Skeletal muscle cell (primary cell): Measurements from ENCODE around the gene PIGW.
A peak's percentile ranks its signal among the peaks of the same experiment; 100 is the strongest.
"Not testable (repeated sequence)": the region's sequence is repeated elsewhere in the genome, so short reads cannot be mapped to it uniquely, and the experiment has no call there.

Source experiments
- DNase-seq: peaks from one replicate; pipeline ENCODE4 v3.0.0-alpha.2; 2010; ENCODE audit warnings: low read depth
- H3K4me3 ChIP-seq: 2 replicates; pipeline ENCODE4 v1.5.1; 2011; ENCODE audit warnings: low read depth, mild to moderate bottlenecking, control low read depth, low read length, moderate library complexity

The PIGW gene

DNA sequence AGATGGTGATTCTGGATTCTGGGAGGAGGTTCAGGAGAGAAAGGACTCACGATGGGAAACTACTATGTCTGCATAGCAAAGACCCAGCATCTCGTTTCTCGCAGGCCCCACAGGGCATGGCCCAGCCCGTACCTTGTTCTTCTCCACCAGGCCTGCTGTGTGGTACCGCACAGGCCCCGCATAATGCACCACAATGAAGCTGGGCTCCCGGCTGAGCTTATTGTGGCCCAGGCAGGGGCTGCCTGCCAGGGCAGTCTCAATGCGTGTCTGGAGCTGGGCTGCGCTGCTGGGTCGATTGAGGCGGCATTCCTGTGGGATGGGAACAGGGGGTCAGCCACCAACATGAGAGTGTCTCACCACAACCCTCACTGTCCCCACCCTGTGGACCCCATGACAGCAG is 28.0 kb upstream of the PIGW start:
- H3K4me3 ChIP-seq = no peak overlapping the region
- no peak for DNase-seq

DNA sequence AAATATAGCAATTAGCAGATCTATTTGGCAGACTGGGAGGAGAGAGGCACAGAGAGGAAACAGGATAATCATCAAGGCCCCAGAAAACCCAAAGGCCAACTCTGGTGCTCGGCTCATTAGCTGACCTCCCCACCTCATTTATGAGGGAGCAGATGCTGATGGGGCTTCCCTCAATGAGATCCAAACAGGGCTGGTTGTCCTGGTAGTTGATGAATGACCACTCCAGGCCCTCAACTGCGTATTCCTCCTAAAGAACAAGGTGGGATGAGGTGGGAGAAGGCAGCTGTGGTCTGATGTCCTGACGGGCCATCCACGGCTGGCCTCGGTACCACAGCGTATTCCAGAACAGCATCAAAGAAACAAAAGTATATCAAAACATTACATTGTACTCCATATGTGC is 27.5 kb upstream of the PIGW start:
- DNase-seq = no peak
- H3K4me3 ChIP-seq = no peak overlapping the region

DNA sequence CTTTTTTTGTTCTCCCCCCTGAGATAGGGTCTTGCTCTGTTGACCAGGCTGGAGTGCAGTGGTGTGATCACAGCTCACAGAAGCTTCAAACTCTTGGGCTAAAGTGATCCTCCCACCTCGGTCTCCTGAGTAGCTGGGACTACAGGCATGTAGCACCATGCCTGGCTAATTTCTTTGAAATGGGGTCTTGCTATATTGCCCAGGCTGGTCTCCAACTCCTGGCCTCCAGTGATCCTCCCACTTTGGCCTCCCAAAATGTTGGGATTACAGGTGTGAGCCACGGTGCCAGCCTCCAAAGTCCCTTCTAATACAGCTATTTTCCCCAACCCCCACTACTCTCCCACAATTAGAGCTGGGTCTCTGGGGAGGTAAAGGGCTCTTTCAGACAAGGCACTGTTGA is 26.3 kb upstream of the PIGW start:
- H3K4me3 ChIP-seq, DNase-seq: not testable (repeated sequence)

DNA sequence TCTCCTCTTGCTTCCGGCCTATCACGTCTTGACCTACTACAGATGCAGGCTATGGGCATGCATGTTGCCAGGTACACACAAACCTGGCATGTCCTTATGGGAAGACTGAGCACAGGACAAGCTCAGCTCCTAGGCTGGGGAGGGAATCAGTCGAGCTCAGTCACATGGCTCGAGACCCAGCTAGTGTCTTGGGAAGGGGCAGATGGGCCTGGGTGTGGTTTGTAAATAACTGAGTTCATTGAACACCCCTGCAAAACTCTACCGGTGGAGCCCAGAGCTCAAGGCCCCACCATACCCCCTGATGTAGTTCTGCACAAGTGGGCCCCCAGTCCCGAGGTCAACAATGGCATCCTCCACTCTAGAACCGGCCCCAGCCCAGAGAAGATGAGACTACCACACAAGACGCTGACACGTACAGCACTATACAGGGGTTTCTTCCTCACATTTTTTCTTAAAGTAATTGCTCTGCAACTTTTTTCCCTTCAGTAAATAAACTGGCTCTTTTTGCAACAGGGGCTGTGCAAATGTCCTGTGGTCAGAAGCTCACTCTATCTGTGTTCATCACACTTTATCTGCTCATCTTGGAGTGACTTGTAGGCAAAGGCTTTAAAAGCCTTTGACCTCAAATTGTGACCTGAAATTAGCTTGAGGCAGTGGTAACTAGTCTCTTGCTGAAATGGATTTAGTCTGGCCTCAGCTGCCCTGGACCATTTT is 25.4 kb upstream of the PIGW start:
- no peak overlapping the region for H3K4me3 ChIP-seq
- no peak for DNase-seq

DNA sequence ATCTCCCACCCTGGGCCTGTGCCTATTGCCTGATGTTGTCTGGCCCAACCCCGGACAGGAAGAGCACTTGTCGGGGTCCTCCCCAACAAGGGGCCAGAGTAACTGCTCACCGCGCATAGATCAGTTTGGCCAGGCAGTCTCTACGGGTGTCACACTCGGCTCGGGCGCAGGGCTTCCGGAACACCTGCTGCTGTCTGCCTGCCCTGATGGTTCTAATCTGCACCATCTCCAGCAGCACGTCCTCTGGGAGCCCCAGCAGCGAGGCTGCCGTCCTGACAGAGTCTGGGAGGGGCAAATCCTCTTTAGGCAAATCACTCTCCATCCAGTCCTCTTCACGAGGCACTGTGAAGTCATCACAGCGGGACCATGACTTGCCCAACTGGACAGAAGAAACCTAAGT is 24.2 kb upstream of the PIGW start:
- no peak overlapping the region for H3K4me3 ChIP-seq
- no peak for DNase-seq

DNA sequence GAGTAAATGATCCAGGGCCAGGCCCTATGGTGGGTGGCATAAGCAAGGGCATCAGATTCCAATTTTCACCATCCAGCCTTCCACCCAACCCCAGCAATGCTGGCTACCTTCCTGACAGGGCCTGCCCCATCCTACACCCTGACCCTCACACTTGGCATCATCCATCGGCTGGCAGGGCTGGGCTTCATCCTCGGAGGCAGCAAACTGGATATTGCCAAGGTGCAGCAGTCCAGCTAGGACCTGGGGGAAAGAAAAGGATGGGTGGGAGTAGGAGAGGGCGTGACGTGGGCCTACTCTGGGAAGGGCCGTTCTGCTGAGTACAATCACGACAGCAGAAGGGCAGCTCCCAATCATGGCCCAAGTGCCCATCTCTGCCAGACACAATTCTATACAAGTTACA is 23.6 kb upstream of the PIGW start:
- DNase-seq = no peak
- no peak overlapping the region for H3K4me3 ChIP-seq

DNA sequence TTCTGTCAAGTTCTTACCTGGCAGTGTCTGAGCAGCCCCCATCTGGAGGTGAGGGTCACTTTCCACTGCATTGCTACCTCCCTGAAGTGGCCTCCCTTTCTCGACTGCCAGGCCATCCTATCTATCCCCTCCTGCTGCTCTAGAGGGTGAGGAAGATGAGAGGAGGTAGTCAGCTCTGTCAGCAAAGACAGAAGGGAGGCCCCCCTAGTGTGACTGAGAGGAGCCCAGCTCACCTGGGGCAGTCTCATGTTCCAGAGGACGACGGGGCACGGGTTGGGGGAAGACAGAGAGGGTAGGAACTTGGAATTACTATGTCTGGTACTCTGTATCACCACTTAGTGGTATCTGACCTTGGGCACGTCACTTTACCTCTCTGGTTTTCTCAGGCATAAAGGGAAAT is 22.1 kb upstream of the PIGW start:
- H3K4me3 ChIP-seq = no peak overlapping the region
- DNase-seq = no peak

DNA sequence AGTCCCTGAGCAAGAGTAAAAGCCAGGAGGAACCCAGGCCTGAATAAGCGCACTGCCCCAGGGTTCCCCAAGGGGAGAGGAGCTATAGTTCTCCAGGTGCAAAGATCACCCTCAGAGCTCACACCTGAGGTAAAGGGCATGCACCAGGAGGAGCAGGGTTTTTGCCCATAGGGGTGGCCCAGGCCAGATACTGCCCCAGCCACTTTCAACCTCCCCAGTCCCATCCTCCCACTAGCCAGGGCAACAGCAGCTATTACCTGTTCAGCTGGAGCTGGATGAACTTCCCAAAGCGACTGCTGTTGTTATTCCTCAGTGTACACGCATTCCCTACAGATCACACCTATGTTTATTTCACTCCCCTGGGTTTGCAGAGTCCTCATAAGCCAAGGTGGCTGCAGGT is 19.9 kb upstream of the PIGW start:
- no peak overlapping the region for H3K4me3 ChIP-seq

DNA sequence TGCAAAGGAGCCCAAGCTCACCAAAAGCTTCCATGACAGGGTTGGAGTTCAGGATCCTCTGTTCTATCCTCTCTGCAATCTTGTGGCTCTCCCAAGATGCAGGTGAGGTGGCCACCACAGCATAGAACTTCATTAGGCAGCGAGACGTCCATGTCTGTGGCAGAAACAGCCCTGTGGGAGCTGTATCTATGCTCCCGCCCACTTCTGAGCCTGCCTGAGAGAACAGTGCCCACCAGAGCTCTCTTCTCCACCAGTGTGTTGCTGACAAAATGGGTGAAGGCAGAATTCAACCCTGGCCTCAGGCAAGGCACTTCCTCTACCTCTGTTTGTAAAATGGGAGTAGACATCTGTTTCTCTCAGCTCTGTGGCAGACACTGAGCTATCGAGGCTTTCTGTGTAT is 18.9 kb upstream of the PIGW start:
- DNase-seq = no peak
- H3K4me3 ChIP-seq = no peak overlapping the region

More for the DNA sequence above, 19.9 kb upstream of the PIGW start:
- DNase-seq = no peak

DNA sequence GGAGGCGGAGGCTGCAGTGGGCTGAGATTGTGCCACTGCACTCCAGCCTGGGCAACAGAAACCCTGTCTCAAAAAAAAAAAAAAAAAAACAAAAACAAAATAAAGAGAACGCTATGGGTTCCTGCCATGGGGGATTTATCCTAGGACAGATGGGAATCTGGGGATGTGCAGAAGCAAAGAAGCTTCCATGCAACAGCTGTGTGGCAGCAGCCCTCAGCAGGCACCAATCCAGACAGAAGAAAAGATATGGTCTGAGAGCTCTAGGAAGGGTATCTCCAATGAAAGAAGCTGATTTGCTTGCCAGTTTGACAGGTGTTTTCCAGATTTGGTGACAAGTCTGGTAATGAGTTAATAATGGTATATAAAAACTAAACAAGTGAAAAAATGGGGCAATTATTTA is 11.7 kb upstream of the PIGW start:
- H3K4me3 ChIP-seq = no peak overlapping the region
- DNase-seq = no peak

DNA sequence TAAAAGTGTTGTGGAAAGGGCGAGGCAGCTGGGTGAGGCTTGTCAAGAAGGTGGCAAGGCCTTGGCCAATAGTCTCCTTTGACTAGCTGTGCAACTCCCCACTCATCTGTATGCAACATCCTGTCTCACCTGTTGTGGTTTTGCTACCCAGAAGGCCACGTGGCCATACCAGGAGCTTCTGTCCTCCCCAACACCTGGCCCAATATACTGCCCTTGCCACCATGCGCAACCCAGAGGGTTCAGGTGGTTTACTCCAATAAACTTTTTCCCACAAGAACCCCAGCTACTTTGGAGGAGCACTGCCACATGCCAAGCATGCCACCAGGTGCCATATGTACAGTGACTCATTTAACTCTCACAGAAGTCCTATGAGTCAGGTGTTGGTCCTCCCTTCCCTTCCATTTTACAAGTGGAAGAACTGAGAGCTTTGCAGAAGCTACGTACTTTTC is 10.3 kb upstream of the PIGW start:
- no peak for DNase-seq
- no peak overlapping the region for H3K4me3 ChIP-seq

DNA sequence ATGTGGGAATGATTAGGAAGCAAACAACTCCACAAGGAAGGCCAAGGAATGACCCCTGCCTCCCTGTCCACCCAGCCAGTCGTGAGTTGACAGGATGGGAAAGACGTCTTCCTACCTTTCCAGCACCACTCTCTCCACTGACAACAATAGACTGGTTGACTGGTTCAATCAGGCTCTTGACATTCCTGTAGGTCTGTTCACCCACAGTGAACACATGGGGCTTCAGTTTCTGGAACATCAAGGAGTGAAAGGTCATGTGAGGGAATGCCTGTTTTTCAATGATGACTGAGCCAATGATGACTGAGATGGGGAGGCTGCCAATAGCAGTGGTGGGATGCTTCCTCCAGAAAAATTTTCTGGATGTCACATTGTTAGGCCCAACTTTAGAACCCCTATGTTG is 9.7 kb upstream of the PIGW start:
- DNase-seq = peak; percentile 14

DNA sequence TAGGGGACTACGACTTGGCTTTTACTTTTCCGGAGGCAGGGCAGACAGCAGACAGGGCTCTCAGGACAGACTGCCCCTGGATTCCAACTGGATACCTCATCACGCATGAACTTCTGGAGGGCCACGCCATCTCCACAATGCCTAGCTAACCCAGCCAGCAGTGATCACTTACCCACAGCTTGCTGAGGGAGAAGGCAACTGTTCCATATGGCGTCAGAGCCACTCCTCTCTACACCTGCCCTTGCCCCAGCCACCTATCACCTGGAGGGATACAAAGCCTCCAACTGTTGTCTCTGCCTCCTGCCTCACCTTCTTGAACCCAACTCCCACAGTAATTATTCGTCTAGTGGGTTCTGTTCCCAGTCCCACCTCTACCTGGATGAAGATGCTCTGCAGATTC is 8.9 kb upstream of the PIGW start:
- H3K4me3 ChIP-seq = no peak overlapping the region
- no peak for DNase-seq

More for the DNA sequence above, 9.7 kb upstream of the PIGW start:
- H3K4me3 ChIP-seq = no peak overlapping the region

DNA sequence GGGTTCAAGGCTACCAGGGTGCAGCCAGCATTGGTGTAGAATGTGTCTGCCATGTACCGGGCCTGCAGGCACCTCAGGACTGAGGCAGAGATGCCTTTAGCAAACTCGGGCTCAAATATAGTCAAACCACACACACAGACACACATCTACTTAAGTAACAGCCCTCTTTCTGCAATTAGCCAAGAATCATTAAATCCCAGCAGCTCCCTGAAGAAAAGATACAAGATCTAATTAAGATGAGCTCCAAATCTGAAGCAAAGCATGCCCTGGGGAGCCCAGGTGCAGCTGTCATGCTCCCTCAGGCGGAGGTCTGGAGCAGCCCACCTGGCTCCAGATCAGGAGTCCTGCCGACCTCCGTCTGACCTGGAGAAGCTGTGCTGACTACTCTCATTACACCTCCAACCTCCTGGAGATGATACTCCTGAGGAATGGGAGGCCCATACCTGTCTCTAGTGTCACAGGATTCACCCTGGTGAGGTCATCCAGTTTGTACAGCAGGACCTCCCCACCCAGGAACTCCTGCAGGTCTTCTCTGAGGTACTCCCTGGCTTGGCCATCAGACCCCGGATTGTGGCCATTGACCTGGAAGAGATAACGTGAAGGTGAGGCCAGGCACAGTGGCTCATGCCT is 7.1 kb upstream of the PIGW start:
- no peak overlapping the region for H3K4me3 ChIP-seq
- DNase-seq = no peak

DNA sequence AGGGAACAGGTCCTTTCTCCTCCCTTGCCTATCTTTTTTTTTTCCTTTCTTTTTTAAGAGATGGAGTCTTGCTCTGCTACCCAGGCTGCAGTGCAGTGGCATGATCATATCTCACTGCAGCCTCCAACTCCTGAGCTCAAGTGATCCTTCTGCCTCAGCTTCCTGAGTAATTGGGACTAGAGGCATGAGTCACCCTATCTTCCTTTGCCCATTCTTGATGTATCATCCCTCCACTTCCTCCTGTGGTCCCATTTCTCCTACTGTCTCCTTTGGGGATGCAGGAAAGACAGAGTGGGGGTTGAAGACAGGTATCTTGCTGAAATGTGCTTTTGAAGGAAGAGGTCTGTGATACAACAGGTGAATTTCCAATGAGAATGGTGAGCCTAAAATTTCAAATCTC is 5.7 kb upstream of the PIGW start:
- no peak for DNase-seq

DNA sequence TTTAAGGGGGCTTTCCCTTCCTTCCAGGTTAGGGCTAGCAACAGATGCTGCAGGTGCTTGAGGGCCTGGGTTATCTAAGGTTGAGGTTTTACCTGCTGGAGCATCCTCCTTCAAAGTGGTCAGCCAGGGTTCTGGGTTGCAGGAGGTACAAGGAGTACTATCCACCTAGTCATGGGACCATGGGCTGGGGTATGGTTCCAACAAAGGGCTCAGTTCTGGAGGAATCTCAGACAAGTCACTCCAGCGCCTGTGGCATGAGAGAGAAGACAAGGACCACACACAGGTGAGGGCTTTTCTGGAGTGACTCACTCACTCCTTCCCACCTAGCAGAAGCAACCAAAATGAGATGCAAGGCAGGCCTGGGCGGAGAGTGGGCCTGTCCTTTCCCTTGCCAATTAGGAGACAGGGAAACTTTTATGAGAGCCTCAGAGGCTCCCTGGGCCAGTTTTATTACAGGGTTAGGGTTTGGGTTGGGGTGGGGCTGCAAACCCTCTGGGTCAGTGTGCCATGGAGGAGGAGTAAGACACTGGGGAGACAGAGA is 2.3 kb upstream of the PIGW start:
- no peak overlapping the region for H3K4me3 ChIP-seq
- DNase-seq = no peak

More for the DNA sequence above, 5.7 kb upstream of the PIGW start:
- no peak overlapping the region for H3K4me3 ChIP-seq

DNA sequence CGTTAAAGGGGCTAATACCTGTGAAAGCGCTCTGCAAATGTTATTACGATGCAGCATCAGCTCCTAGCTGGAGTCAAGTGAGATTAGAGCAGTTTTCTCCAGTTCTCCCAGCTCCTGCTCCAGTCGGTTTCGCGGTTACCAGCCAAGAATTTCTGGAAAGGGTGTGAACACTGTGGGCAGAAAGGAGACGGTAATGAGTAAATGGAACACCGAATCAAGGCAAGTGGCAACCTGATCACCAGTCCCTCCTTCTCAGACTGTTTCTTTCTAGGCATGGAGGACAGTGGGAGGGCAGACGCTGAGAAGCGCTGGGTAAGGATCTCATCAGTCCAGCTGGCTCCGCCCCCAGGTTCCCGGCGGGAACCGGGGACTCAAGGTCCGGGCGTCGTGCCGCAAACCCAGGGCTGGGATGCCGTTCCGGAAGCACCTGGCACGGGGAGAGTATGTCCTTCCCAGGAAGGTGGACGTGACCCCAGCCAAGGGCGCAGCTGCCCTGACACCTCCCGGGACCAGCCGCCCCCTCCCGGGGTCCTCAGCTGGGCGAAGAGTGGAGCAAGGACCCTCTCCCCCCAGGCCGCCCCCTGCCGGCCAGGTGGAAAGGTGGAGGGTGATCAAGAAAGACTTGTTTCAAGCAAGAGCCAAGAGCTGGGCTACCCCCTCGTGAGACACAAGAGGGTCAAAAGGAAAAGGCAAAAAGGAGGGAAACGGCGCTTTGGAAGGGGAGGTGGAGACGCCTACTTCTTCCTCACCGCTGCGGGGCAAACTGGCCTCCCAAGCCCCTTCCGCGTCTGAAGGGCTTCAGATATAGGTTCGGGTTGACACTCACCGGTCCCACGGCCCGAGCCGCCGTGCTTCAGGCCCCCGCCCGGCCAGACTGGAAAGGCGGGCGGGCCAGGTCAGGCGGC is 600 bp upstream of the PIGW start:
- peak overlapping the region; percentile 74 for H3K4me3 ChIP-seq
- DNase-seq = peak; percentile 5

DNA sequence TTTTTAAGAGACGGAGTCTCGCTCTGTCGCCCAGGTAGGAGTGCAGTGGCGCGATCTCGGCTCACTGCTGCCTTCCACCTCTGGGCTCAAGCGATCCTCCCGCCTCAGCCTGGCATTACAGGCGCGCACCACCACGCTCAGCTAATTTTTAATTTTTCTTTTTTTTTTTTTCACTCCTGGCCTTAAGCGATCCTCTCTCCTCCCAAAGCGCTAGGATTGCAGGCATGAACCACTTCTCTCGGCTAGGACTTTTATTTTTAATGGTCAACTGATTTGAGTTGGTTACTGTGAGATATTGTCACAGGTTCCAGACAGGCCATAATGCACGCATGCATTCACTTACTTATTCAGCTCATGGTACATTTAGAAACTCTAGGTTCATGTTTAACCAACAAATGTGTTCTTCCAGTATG is 888 bp downstream of the PIGW start:
- DNase-seq = no peak
- H3K4me3 ChIP-seq = peak overlapping the region; percentile 74

DNA sequence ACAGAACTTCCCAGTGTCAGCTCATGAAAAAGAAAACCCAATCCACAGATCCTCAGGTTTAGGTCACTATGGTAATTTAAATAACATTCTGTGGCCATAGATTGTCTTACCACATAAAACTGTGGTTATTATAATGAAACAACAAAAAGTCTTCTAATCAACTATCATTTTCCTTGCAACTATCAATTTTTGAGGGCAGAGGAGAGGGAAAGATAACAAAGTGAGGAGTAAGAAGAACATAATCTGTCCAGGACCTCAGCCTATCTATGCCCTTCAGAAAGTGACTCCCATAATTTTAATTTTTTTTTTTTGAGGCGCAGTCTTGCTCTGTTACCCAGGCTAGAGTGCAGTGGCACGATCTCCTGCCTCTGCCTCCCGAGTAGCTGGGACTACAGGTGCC is 5.9 kb downstream of the PIGW start:
- DNase-seq = no peak
- H3K4me3 ChIP-seq = no peak overlapping the region

DNA sequence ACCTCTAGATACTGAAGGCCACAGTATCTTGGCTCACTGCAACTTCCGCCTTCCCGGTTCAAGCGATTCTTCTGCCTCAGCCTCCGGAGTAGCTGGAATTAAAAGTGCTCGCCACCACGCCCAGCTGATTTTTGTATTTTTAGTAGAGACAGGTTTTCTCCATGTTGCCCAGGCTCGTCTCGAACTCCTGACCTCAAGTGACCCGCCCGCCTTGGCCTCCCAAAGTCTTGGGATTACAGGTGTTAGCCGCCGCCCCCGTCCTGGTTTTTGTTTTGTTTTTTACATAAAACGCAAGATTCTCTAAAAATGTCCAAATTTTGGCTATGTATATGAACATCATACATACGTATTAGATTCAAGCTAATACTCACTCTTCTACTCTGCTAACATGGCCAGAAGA is 8.0 kb downstream of the PIGW start:
- no peak for DNase-seq
- H3K4me3 ChIP-seq = no peak overlapping the region
